HG03558 (cell line): ENCODE results near the gene FTO.
A peak's percentile ranks its signal among the peaks of the same experiment; 100 is the strongest.
"Not testable (repeated sequence)": the region's sequence is repeated elsewhere in the genome, so short reads cannot be mapped to it uniquely, and the experiment has no call there.

Experiments
- ATAC-seq: cut with Tn5 transposase; IDR thresholded peaks from one replicate; pipeline ENCODE4 v1.9.1; 2021; ENCODE audit warnings: moderate number of reproducible peaks; ENCODE audit not compliant: unreplicated experiment; ENCODE audit errors: extremely low read depth

FTO gene

DNA sequence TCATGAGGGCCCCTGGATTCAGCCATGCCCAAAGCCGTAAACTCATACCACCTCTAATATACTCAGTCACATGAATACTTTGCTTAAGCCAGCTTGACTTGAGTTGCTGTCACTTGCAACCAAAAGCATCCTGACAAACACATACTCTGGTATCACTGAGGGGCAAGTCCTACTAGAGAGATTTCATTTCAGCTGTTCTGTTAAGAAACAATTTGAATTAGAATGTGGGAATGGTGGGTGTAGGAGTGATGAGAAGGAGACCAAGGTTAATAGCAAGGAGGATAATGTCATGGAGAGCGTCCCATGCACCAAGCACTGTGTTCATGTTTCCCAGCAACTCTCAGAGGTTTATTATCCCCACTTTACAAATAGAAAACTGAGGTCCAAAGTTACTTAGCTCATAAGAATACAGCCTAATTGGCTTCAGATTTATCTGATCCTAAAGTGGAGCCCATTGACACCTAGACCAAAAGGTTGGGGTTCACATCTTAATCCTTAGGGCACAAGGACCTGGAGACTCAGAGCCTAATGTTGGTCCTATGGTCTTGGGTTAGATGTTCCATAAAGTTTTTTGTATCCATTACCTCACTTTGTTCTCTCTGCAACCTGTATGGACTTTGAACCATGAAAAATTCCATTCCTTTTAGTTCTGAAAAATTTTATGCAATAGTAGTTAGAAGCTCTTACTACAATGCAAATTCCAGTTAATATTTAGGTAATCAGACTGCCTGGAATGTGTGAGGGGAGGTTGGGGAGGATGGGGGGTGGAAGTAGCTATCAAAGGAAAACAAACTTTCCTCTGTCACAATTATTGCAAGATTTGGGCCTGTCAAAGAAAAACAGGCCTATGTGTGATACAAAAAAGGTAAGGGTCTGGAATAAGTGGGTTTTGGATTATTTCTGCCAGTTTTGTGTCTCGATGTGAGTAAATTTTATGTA, 476.7 kb downstream of the FTO start:
- ATAC-seq: no peak

DNA sequence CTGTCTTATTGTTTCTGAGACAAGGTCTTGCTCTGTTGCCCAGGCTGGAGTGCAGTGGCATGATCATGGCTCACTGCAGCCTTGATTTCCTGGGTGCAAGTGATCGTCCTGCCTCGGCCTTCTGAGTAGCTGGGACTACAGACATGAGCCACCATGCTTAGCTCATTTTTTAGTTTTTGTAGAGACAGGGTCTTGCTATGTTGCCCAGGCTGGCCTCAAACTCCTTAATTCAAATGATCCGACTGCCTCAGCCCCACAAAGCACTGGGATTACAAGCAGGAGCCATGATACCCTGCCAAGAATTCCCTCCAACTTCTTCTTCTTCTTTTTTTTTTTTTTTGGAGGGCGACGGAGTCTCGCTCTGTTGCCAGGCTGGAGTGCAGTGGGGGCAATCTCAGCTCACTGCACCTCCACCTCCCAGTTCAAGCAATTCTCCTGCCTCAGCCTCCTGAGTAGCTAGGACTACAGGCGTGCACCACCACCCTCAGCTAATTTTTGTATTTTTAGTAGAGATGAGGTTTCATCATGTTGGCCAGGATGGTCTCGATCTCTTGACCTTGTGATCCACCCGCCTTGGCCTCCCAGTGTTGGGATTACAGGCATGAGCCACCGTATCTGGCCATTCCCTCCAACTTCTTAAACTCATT, 477.9 kb downstream of the FTO start:
- ATAC-seq: not testable (repeated sequence)

- ATAC-seq: no peak
These were observed 481.1 kb downstream of the FTO start for GRCh38 chr16:54185045-54185444.

GRCh38 chr16:54191163-54191562, 487.2 kb downstream of the FTO start:
- no peak for ATAC-seq

DNA sequence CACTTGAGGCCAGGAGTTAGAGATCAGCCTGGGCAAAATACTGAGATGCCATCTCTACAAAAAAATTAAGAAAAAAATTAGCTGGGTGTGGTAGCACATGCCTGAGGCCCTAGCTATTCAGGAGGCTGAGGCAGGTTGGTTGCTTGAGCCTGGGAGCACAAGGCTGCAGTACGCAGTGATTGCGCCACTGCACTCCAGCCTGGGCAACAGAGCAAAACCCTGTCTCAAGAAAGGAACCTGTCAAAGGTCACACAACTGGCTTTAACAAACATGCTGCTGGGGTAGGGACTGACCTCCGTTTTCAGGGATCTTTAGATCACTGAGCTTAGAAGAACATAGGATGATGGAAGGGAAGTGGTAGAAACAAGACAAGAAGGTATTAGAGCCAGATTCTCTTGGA, 487.6 kb downstream of the FTO start:
- ATAC-seq: no peak

DNA sequence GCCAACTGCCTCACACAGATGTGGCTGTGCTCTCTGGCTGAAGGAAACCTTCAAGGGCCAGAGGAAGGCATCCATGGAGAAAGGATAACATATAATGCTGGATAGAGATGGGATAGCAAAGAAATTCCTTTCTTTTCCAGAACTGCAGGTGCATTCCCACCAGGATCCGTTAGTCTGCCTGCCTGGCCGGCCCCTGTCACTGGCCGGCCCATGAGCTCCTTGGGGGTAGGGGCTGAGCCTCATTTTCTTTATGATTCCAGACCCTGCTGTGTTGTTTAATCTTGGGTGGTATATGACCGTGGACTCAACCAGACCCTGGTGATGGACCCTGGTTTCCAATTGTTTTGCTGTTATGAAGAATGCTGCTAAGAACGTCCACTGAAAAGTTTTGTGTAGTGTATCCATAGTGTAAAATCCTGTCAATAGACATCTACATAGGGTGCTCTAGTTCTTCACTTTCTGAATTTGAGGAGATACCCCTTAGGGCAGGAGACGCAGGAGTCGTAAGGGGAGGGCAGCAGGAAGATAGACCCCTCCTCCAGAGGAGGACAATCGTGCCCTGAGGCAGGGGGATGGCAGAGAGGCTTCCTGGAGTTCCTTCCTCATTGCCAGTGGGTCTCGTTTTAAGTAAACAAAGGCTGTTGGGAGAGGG, 489.2 kb downstream of the FTO start:
- ATAC-seq: no peak

- peak; percentile 49 for ATAC-seq
These were observed 489.8 kb downstream of the FTO start for GRCh38 chr16:54193665-54194333.

DNA sequence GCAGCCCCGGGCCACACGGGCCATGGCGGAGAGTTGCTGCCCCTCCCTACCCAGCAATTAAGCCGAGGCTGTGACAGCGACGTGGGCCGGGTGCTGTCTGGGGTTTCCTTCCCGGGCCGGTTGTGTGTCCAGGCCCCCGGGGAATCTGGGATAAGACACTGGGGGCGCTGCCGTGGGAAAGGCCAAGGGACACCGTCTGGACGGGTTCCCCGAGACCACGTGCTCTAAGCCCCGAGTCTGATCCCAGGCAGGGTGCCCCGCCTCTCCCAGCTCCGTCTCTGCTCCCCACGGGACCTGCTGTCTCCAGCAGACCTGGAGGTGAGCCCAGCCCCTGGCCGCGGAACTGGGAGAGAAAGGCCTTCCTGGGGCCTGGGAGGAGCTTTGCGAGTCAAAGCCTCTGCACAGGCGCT, 490.4 kb downstream of the FTO start:
- no peak for ATAC-seq

- ATAC-seq: no peak
These were observed 493.8 kb downstream of the FTO start for GRCh38 chr16:54197758-54198157.

DNA sequence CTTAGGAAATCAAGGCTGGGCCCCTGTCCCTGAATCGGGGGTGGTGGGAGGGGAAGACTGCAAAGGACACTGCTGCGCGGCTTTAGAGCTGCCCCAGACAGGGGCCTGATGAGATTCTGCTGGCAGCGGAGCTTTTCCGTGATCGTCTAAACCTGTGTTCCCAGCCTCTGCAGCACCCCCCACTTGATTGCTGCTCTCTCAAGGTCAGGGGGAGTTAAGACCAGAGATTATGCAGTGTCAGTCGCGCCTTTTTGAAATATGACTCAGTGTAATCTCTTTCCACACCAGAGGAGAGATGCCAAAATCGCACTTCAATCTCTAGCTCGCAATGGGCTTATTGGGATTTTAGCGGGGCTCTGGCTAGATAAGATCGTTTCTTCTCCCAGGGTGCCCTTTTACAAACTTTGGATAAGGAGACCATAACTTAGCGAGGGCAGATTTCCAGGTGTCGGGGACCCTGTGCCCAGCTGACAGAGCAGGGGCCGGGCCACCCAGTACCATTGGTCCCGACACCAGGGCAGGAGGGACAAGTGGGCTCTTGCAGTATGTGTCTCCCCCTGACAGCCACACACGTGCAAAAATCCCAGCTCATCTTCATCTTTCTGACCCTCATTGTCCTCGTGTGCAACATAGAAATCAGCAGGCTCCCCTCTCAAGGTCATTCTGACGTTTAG, 495.7 kb downstream of the FTO start:
- no peak for ATAC-seq

DNA sequence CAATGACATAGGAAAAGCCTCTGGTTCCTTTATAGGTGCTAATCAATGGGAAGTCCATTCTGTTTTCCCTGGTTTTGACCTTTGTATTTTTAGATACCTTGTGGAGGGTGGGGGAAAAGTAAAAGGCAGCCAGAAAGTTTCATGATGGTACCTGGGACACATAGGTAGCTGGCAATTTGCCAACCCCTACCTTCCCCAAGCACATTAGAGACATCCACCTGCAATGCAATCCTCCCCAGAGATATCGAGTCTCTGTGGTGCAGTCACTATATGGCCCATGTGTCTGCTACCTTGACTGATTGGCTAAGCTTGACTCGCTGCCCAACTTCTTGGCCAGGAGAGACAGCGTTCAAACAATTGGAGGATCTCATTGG, 496.2 kb downstream of the FTO start:
- ATAC-seq: no peak

DNA sequence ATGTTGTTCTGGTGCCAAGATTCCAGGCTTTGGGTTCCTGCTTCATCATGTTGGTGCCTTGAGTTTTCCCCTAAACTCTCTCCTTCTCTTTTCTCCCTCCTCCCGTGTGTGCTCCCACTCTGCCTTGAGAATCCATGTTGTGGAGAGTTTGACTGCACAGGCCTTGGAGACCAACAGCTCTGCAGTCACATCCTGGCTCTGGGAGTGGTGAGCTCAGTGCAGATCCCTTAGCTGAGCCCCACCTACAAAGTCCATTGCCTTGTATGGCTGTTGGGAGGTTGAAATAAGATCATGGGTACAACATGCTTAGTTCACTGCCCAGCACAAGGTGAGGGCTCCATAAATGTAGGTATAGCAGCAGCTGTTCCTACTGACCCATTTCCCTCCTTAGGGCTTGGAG, 496.8 kb downstream of the FTO start:
- ATAC-seq: no peak

- no peak for ATAC-seq
These were observed 497.2 kb downstream of the FTO start for GRCh38 chr16:54201200-54201599.
